ENCODE results near the gene OVOL2. TPM values are rescaled to one million over a fixed set of nuclear protein-coding genes. Genes with fewer than 3 reads are reported as not detected.

The OVOL2 gene
- total and polyA plus RNA-seq, 2 of the 8 experiments (the other 6 are each of a cell fraction or from before 2014, with no cell fraction given) = 11.0 to 11.4 TPM

- no peak for TF ChIP-seq ATF2 (IDR thresholded peaks at IDR 0.05; ENCODE audit: low read length)
- TF ChIP-seq RAD21 (IDR thresholded peaks at IDR 0.05 in 1 of 2, conservative IDR thresholded peaks at IDR 0.05 in 1 of 2; ENCODE audit: low read depth in 2 of 2, low read length in 2 of 2) = no peak
- TF ChIP-seq SIX5 (IDR thresholded peaks at IDR 0.05; ENCODE audit: low read depth, low read length) = no peak
- TF ChIP-seq POLR2AphosphoS5 (IDR thresholded peaks at IDR 0.05; ENCODE audit: low read depth, low read length) = no peak
- TF ChIP-seq BACH1 (IDR thresholded peaks at IDR 0.05; ENCODE audit: low read length) = no peak
- TF ChIP-seq TEAD4 (IDR thresholded peaks at IDR 0.05; ENCODE audit: low read depth, low read length) = no peak
- no peak for TF ChIP-seq GABPA (IDR thresholded peaks at IDR 0.05; ENCODE audit: borderline replicate concordance, insufficient read depth, low read length)
- TF ChIP-seq CHD7 (IDR thresholded peaks at IDR 0.05; ENCODE audit: insufficient replicate concordance, low read length) = no peak
Observed at GRCh38 chr20:18057101-18057993, at the start of gene OVOL2 (continued).
